H1 (cell line): ENCODE results near the gene TMSB15B. TPM values are rescaled to one million over a fixed set of nuclear protein-coding genes. Genes with fewer than 3 reads are reported as not detected.
"Not testable (repeated sequence)": the region's sequence is repeated elsewhere in the genome, so short reads cannot be mapped to it uniquely, and the experiment has no call there.

Source experiments
- CTCF ChIA-PET: fragments of 300-600 bp; sonication (Branson Sonifier 250); formaldehyde crosslinking; loops from one replicate; lab custom pipeline; 2021; ENCODE audit not compliant: partially characterized antibody; lab: Charles Lee
- POLR2A ChIA-PET: fragments of 300-600 bp; sonication (Branson Sonifier 250); formaldehyde crosslinking; loops from one replicate; lab custom pipeline; 2021; ENCODE audit warnings: inconsistent platforms; ENCODE audit not compliant: partially characterized antibody; lab: Charles Lee
- DNase-seq, 2 experiments: peaks; one replicate each; pipeline versions ENCODE4 v3.0.0 to v3.0.0-alpha.2; 2010 to 2022; ENCODE audit warnings: low spot score in 2 of 2, low read depth in 1 of 2, mixed read lengths in 1 of 2
- FAIRE-seq: peaks from 2 replicates; lab custom pipeline; 2011; peaks lifted over from hg19 to GRCh38; lab: Jason Lieb, UNC
- H2AFZ ChIP-seq: 2 replicates; pipeline ENCODE4 v1.8.1; 2012; ENCODE audit warnings: low read length, inconsistent platforms
- H2AK5ac ChIP-seq: 2 replicates; pipeline ENCODE4 v1.6.1; 2013; ENCODE audit warnings: low read depth, low read length
- H2BK120ac ChIP-seq: replicated peaks from 2 replicates; pipeline ENCODE3; 2013; ENCODE audit warnings: low read depth, low read length, inconsistent platforms
- H2BK12ac ChIP-seq: 2 replicates; pipeline ENCODE4 v1.6.1; 2013; ENCODE audit warnings: low read depth, low read length
- H2BK15ac ChIP-seq: 2 replicates; pipeline ENCODE4 v1.6.1; 2013; ENCODE audit warnings: low read length
- H2BK20ac ChIP-seq: 2 replicates; pipeline ENCODE4 v1.6.1; 2013; ENCODE audit warnings: low read length
- H2BK5ac ChIP-seq: 2 replicates; pipeline ENCODE4 v1.6.1; 2013; ENCODE audit warnings: low read depth, low read length
- H3K14ac ChIP-seq: 2 replicates; pipeline ENCODE4 v1.6.1; 2013; ENCODE audit warnings: inconsistent platforms; ENCODE audit not compliant: insufficient read length
- H3K18ac ChIP-seq: 2 replicates; pipeline ENCODE4 v1.6.1; 2013; ENCODE audit warnings: low read length; ENCODE audit errors: extremely low read depth
- H3K23ac ChIP-seq: 2 replicates; pipeline ENCODE4 v1.6.1; 2013; ENCODE audit warnings: inconsistent platforms; ENCODE audit not compliant: insufficient read length
- H3K23me2 ChIP-seq: 2 replicates; pipeline ENCODE4 v1.6.1; 2013; ENCODE audit warnings: low read depth, low read length
- H3K27ac ChIP-seq: 2 replicates; pipeline ENCODE4 v1.6.1; 2011; ENCODE audit warnings: low read depth, low read length, inconsistent platforms
- H3K27me3 ChIP-seq, 4 experiments: replicated peaks in 1 of 4; 1 replicate in 1 of 4; 2 replicates in 3 of 4; pipeline versions ENCODE4 v1.6.1 to v1.8.1; 2011 to 2013; ENCODE audit warnings: low read length in 3 of 4, mild to moderate bottlenecking in 3 of 4, inconsistent platforms in 2 of 4, mixed read lengths in 2 of 4, moderate library complexity in 1 of 4; ENCODE audit not compliant: control insufficient read depth in 3 of 4, insufficient read depth in 3 of 4; ENCODE audit errors: extremely low read depth in 1 of 4
- H3K36me3 ChIP-seq, 4 experiments: 2 replicates each; pipeline versions ENCODE4 v1.6.1 to v1.8.1; 2011 to 2013; ENCODE audit warnings: mild to moderate bottlenecking in 4 of 4, low read length in 3 of 4, moderate library complexity in 2 of 4, control low read depth in 1 of 4, inconsistent platforms in 1 of 4; ENCODE audit not compliant: insufficient read depth in 4 of 4, control insufficient read depth in 2 of 4
- H3K4ac ChIP-seq: replicated peaks from 2 replicates; pipeline ENCODE3; 2013; ENCODE audit warnings: low read length, low read depth, mixed read lengths, inconsistent platforms; ENCODE audit not compliant: insufficient read length
- H3K4me1 ChIP-seq, 4 experiments: replicated peaks in 1 of 4; 1 replicate in 1 of 4; 2 replicates in 3 of 4; pipeline versions ENCODE4 v1.6.1 to v1.8.1; 2011 to 2013; ENCODE audit warnings: low read length in 3 of 4, inconsistent platforms in 2 of 4, mixed read lengths in 1 of 4; ENCODE audit not compliant: insufficient read depth in 4 of 4, control insufficient read depth in 3 of 4
- H3K4me2 ChIP-seq, 2 experiments: 2 replicates each; pipeline versions ENCODE4 v1.6.1 to v1.8.1; 2011 to 2013; ENCODE audit warnings: low read depth in 2 of 2, low read length in 2 of 2, control low read depth in 1 of 2, inconsistent platforms in 1 of 2, mild to moderate bottlenecking in 1 of 2; ENCODE audit not compliant: insufficient read depth in 1 of 2
- H3K4me3 ChIP-seq, 4 experiments: fragments of 200-600, 300-600 bp in 1 of 4; sonication (generic), shearing (Covaris generic), sonication (Bioruptor Twin) in 1 of 4; 2 replicates each; pipeline versions ENCODE4 v1.5.1 to v1.8.1; 2011 to 2016; ENCODE audit warnings: low read length in 4 of 4, low read depth in 3 of 4, control low read depth in 2 of 4, inconsistent platforms in 2 of 4, mild to moderate bottlenecking in 2 of 4, mixed read lengths in 1 of 4, moderate library complexity in 1 of 4; ENCODE audit not compliant: insufficient read depth in 2 of 4; ENCODE audit errors: extremely low read depth in 1 of 4
- H3K56ac ChIP-seq: replicated peaks from 2 replicates; pipeline ENCODE3; 2013; ENCODE audit warnings: low read depth, mild to moderate bottlenecking, mixed read lengths, low read length, inconsistent platforms; ENCODE audit not compliant: insufficient read length
- H3K79me1 ChIP-seq: 2 replicates; pipeline ENCODE4 v1.6.1; 2013; ENCODE audit warnings: low read depth, low read length, control low read depth
- H3K79me2 ChIP-seq, 2 experiments: 2 replicates each; pipeline versions ENCODE4 v1.6.1 to v1.8.1; 2012 to 2013; ENCODE audit warnings: low read length in 2 of 2, mild to moderate bottlenecking in 2 of 2, inconsistent platforms in 1 of 2; ENCODE audit not compliant: insufficient read depth in 2 of 2, control insufficient read depth in 1 of 2
- H3K9ac ChIP-seq, 4 experiments: replicated peaks in 1 of 4; 1 replicate in 1 of 4; 2 replicates in 3 of 4; pipeline versions ENCODE4 v1.6.1 to v1.8.1; 2011 to 2013; ENCODE audit warnings: low read depth in 3 of 4, low read length in 3 of 4, control low read depth in 2 of 4, mild to moderate bottlenecking in 2 of 4, moderate library complexity in 2 of 4, inconsistent platforms in 1 of 4; ENCODE audit errors: extremely low read depth in 1 of 4
- H3K9me3 ChIP-seq, 2 experiments: 2 replicates each; pipeline versions ENCODE4 v1.6.1 to v1.8.1; 2012 to 2013; ENCODE audit warnings: mild to moderate bottlenecking in 2 of 2, moderate library complexity in 2 of 2, control low read depth in 1 of 2, inconsistent platforms in 1 of 2, low read depth in 1 of 2, low read length in 1 of 2, mixed read lengths in 1 of 2; ENCODE audit not compliant: insufficient read depth in 2 of 2
- H4K20me1 ChIP-seq, 2 experiments: replicated peaks in 1 of 2; 2 replicates each; pipeline versions ENCODE3 to v1.8.1; 2011 to 2013; ENCODE audit warnings: inconsistent platforms in 2 of 2, low read length in 2 of 2, mild to moderate bottlenecking in 1 of 2; ENCODE audit not compliant: insufficient read depth in 2 of 2, control insufficient read depth in 1 of 2
- H4K5ac ChIP-seq: 2 replicates; pipeline ENCODE4 v1.6.1; 2013; ENCODE audit warnings: low read length, low read depth, mixed read lengths, inconsistent platforms; ENCODE audit not compliant: insufficient read length
- H4K8ac ChIP-seq: 2 replicates; pipeline ENCODE4 v1.8.0; 2013; ENCODE audit warnings: mild to moderate bottlenecking, moderate library complexity, low read length, inconsistent platforms; ENCODE audit not compliant: insufficient read depth; ENCODE audit errors: extremely low read depth
- H4K91ac ChIP-seq: replicated peaks from 2 replicates; pipeline ENCODE3; 2013; ENCODE audit warnings: low read length, mixed read lengths, inconsistent platforms; ENCODE audit not compliant: insufficient read length
- WGBS, 2 experiments: shearing (Covaris generic) in 1 of 2; methylation state at CpG; one replicate each; pipeline versions ENCODE4 v1.1.6 to v1.1.7; 2013 to 2015; ENCODE audit warnings: low lambda C conversion rate in 2 of 2, mixed read lengths in 2 of 2, inconsistent platforms in 1 of 2, low coverage in 1 of 2, missing lambda C conversion rate in 1 of 2; ENCODE audit not compliant: insufficient replicate concordance in 2 of 2, insufficient coverage in 1 of 2, insufficient read length in 1 of 2; ENCODE audit errors: extremely low coverage in 1 of 2, missing lambda C conversion rate in 1 of 2; 5-methylcytosine and 5-hydroxymethylcytosine counted together
- polyA plus RNA-seq, 7 experiments: library from polyadenylated mRNA; depleted of rRNA in 3 of 7; stranded (reverse) in 5 of 7; unstranded in 2 of 7; fragments of >200 nt in 5 of 7; fragments of 200-250 nt in 2 of 7; gene quantifications; 1 replicate in 5 of 7; 2 replicates in 1 of 7; 4 replicates in 1 of 7; pipeline versions ENCODE4 v1.2.1 to v1.2.3, GENCODE V29; 2011 to 2013; ENCODE audit warnings: missing spikeins in 2 of 7, mixed read lengths in 2 of 7
- total RNA-seq: library from RNA; stranded (reverse); fragmentation: NEBNext Ultra II Directional; extraction: Animal tissue kit (Norgen Biotek cat#: 25700); gene quantifications from 2 replicates; pipeline ENCODE4 v1.2.1, GENCODE V29; 2021

TMSB15B gene
- total and polyA plus RNA-seq, 2 of the 8 experiments (the other 6 are each of a cell fraction or from before 2014, with no cell fraction given) = 11.7 to 12.1 TPM

DNA sequence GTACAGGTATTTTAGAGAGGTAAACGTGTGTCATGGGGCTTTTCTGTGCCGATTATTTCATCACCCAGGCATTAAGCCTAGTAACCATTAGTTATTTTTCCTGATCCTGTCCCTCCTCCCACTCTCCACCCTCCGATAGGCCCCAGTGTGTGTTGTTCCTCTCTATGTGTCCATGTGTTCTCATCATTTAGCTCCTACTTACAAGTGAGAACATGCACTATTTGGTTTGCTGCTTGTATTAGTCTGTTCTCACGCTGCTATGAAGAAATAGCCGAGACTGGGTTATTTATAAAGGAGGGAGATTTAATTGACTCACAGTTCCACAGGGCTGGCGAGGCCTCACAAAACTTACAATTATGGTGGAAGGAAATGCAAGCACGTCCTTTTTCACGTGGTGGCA, 53.1 kb downstream of the TMSB15B start:
- CTCF ChIA-PET = not testable (repeated sequence)

More for the DNA sequence above, 53.1 kb downstream of the TMSB15B start:
- H3K9ac ChIP-seq, H3K79me2 ChIP-seq, H2BK120ac ChIP-seq, H3K4me3 ChIP-seq, POLR2A ChIA-PET, H2AFZ ChIP-seq, H3K14ac ChIP-seq, H3K36me3 ChIP-seq, H3K79me1 ChIP-seq, H3K23me2 ChIP-seq, H2BK20ac ChIP-seq, H2BK15ac ChIP-seq, H3K23ac ChIP-seq, H3K27ac ChIP-seq, H4K20me1 ChIP-seq, H3K27me3 ChIP-seq, H3K18ac ChIP-seq, H2AK5ac ChIP-seq, DNase-seq, H3K4me2 ChIP-seq, H3K4ac ChIP-seq, H3K9me3 ChIP-seq, H2BK12ac ChIP-seq, H3K4me1 ChIP-seq, H4K91ac ChIP-seq, FAIRE-seq, H4K8ac ChIP-seq, H4K5ac ChIP-seq, H3K56ac ChIP-seq, H2BK5ac ChIP-seq: not testable (repeated sequence)
- 86% methylated on average over 6 of the region's 8 CpGs; no CpG with 5 or more reads in 1 of the 2 experiments for WGBS, 2 experiments

Other genes starting within 250 kb of the TMSB15B start
- 44.3 and 49.2 TPM in 2 replicates for gene PLP1, start 185.8 kb upstream of the TMSB15B start, total RNA-seq
- 218 and 279 TPM in 2 replicates for gene PLP1, start 185.8 kb upstream of the TMSB15B start, polyA plus RNA-seq (2011; rRNA removed)
- gene RAB9B, start 130.4 kb upstream of the TMSB15B start, total RNA-seq = 0.46 and 0.56 TPM in 2 replicates
- 0.13 and 0.26 TPM in 2 replicates for gene RAB9B, start 130.4 kb upstream of the TMSB15B start, polyA plus RNA-seq (2011; rRNA removed)
- gene H2BW1, start 51.1 kb downstream of the TMSB15B start, total RNA-seq = not detected in 2 replicates
- gene H2BW1, start 51.1 kb downstream of the TMSB15B start, polyA plus RNA-seq (2011; rRNA removed) = not detected in 2 replicates
- not detected in 2 replicates for gene H2BW2, start 77.3 kb downstream of the TMSB15B start, total RNA-seq
- gene H2BW2, start 77.3 kb downstream of the TMSB15B start, polyA plus RNA-seq (2011; rRNA removed) = 0.03 and 0.44 TPM in 2 replicates
- 2.6 and 2.9 TPM in 2 replicates for gene TMSB15C, start 113.6 kb downstream of the TMSB15B start, total RNA-seq
- 0.94 and 1.5 TPM in 2 replicates for gene TMSB15C, start 113.6 kb downstream of the TMSB15B start, polyA plus RNA-seq (2011; rRNA removed)
- 2.6 and 3.7 TPM in 2 replicates for gene ZCCHC18, start 149.9 kb downstream of the TMSB15B start, total RNA-seq
- gene ZCCHC18, start 149.9 kb downstream of the TMSB15B start, polyA plus RNA-seq (2011; rRNA removed) = 4.1 and 8.8 TPM in 2 replicates
- gene SLC25A53, start 194.4 kb downstream of the TMSB15B start, total RNA-seq = 3.2 and 4.2 TPM in 2 replicates
- gene SLC25A53, start 194.4 kb downstream of the TMSB15B start, polyA plus RNA-seq (2011; rRNA removed) = 2.2 and 2.4 TPM in 2 replicates
- gene FAM199X, start 203.8 kb downstream of the TMSB15B start, total RNA-seq = 14.4 and 14.9 TPM in 2 replicates
- gene FAM199X, start 203.8 kb downstream of the TMSB15B start, polyA plus RNA-seq (2011; rRNA removed) = 1.9 and 3.1 TPM in 2 replicates